DMS153 treated with DMSO at 0.1 percent for 48 hours (cell line): Measurements from ENCODE around the gene YES1.
"Not testable (repeated sequence)": the region's sequence is repeated elsewhere in the genome, so short reads cannot be mapped to it uniquely, and the experiment has no call there.

Experiments used
- DNase-seq: peaks from one replicate; lab custom pipeline; 2025; ENCODE audit not compliant: unreplicated experiment; lab: John Stamatoyannopoulos, UW

The YES1 gene

GRCh38 chr18:785242-785641, 26.8 kb downstream of the YES1 start:
- DNase-seq: no peak

DNA sequence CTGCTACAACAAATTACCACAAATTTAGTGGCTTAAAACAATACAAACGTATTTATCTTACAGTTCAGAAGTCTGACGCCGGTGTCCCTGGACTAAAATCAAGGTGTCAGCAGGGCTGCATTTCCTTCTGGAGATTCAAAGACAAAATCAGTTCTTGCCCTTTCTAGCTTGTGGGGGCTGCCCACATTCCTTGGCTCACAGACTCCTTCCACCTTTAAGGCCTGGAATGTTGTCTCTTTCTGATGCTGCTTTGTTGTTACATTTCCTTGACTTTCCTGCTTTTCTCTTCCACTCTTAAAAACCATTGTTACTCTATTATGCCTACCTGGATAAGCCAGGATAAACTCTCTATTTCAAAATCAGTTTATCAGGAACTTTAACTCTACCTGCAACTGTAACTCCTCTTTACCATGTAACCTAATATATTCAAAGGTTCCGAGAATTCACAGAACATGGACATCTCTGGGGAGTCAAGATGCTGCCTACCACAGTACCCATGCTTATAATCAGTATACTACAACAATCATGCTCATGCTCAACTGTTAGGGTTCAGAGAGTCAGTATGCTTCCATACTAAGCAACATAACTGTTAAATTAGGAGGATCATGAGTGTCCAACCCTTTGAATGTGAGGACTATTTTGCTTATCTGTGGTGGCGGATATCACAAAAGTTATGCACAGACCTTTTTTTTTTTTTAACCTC, 27.4 kb downstream of the YES1 start:
- DNase-seq: no peak

- DNase-seq: no peak
Measured at GRCh38 chr18:778194-778927, 33.7 kb downstream of the YES1 start.

GRCh38 chr18:777021-777420, 35.0 kb downstream of the YES1 start:
- no peak for DNase-seq

DNA sequence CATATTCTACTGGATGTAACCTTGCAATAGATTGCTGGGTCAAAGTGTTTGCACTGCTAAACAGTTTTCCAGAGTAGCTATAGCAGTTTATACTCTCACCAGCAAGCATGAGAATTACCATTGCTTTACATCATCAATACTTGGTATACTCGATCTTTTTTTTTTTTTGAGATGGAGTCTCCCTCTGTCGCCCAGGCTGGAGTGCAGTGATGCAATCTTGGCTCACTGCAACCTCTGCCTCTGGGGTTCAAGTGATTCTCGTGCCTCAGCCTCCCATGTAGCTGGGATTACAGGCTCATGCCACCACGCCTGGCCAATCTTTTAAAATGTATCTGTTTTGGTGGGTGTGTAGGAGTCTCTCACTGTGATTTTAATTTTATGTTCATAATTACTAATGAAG, 36.0 kb downstream of the YES1 start:
- DNase-seq: not testable (repeated sequence)

DNA sequence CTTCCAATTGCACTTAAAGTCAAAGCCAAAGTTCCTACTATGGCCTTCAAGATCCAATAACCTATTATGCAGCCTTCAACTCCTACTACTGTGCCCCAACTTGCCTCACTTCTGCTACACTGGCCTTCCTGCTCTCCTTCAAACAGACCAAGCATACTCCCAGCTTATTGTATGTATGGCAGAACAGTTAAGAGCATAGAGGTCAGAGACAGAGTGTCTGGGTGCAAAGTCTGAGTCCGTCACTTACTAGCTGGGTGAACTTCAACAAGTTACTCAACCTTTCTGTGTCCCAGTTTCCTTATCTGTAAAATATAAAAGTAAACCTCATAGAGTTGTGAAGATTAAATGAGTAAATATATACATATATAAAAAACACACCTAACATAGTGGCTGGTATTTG, 37.2 kb downstream of the YES1 start:
- no peak for DNase-seq

DNA sequence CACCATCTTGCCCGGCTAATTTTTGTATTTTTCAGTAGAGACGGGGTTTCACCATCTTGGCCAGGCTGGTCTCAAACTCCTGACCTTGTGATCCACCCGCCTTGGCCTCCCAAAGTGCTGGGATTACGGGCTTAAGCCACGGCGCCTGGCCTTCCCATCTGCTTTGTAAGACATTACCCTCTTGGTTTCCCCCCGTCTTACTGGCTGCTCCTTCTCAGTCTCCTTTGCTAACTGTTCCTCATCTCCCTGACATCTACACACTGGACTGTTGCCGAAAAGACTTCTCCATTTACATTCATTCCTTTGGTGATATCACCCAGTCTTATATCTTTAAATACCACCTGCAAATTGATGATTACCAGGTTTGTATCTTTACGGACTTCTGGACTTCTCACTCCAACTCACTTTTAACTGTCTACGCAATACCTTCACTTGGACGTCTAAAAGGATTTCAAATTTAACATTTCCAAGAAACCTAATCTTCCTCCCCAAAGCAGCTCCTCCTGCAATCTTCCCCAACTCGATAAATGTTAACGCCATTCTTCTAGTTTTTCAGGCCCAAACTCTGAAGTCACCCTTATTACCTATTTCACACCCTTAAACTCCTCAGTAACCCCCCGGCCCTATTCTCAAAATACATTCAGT, 37.9 kb downstream of the YES1 start:
- no peak for DNase-seq

GRCh38 chr18:770583-770961, 41.5 kb downstream of the YES1 start:
- no peak for DNase-seq

GRCh38 chr18:767961-768360, 44.1 kb downstream of the YES1 start:
- no peak for DNase-seq

GRCh38 chr18:767084-767882, 44.8 kb downstream of the YES1 start:
- DNase-seq: no peak

GRCh38 chr18:766550-766860, 45.5 kb downstream of the YES1 start:
- no peak for DNase-seq

GRCh38 chr18:765764-766549, 46.1 kb downstream of the YES1 start:
- no peak for DNase-seq

DNA sequence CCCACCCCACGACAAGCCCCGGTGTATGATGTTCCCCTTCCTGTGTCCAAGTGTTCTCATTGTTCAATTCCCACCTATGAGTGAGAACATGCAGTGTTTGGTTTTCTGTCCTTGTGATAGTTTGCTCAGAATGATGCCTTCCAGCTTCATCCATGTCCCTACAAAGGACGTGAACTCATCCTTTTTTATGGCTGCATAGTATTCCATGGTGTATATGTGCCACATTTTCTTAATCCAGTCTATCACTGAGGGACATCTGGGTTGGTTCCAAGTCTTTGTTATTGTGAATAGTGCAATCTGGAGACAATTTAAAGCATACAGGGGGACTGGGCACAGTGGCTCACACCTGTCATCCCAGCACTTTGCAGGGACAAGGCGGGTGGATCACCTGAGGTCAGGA, 52.2 kb downstream of the YES1 start:
- not testable (repeated sequence) for DNase-seq

DNA sequence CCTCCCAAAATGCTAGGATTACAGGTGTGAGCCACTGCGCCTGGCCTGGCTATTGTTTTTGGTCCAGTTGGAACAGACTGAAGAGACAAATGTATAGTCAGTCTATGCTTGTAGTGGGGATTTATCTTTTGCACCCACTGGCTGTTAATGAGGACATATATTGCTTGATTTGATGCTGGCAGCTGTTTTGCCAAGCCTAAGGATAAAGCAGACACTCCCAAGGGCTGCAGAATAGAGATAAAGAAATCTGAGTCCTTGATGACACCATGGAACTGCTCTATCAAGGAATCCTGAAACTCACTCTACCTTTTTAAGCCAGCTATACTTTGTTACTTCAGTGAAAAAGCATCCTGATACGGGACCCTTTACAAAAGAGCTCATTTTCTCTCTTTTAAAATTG, 56.5 kb downstream of the YES1 start:
- no peak for DNase-seq

- DNase-seq: no peak
Measured at GRCh38 chr18:754656-755055, 57.4 kb downstream of the YES1 start.

- DNase-seq: no peak
Measured at GRCh38 chr18:750456-750855, 61.6 kb downstream of the YES1 start.

DNA sequence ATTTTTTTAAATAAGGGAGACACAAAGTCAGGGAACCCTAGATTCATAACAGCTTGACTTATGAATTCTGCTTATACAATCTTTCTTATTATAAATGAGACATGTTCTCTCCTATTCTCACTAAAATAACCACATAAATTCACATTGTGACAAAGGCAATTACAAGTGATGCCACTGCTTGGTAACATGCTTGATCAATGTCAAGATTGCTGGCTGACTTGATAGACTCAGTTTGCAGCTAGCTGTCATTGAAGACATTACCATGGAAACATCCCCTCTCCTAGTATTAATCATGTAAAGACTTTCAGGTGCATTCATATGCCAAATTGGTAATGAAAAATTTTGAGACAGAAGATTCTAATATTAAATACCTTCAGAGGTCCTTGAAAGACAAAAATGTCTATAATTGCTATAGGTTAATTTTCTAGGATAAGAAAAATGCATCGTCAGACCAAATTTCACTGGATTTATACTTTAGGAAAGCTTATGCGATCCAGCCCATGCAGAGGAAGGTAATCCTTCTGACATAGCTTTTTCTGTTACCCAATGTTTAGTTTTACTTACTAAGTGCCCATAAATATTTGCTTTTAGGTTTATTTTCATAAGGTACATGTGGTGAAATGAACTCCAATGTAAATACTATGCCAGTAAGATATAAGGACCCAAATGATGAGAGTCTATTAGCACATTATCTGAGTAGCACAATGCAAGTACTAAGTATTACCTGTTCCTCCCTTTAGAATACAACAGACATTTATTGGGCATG, 67.0 kb downstream of the YES1 start:
- DNase-seq: no peak

DNA sequence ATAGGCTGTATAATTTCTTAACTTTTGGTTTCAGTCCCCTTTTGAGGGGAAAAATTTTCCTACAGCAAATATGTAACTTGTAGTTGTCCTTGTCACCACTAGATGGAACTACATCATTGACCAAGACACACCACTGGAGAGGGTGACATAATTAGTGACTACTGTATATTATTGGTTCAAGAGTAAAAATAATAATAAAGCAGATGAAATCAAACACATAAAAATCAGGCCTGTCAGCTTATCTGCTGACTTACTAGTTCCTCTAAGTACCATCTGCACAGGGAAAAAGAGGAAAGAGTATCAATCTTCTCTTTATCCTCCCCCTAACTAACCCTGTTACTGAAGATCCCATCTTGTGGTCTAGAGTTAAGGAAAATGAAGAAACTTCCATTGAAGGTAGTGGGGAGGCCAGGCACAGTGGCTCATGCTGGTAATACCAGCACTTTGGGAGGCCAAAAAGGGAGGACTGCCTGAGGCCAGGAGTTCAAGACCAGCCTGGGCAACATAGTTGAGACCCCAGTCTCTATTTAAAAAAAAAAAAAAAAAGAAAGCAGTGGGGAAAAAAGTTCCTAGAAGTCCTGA, 70.0 kb downstream of the YES1 start:
- DNase-seq: no peak

GRCh38 chr18:732371-732770, 79.7 kb downstream of the YES1 start:
- DNase-seq: no peak

GRCh38 chr18:731185-731584, 80.9 kb downstream of the YES1 start:
- DNase-seq: no peak
